GM23338 (cell line): Measurements from ENCODE around the gene GNG12. TPM values are rescaled to one million over a fixed set of nuclear protein-coding genes. Genes with fewer than 3 reads are reported as not detected.
A peak's percentile ranks its signal among the peaks of the same experiment; 100 is the strongest.

Experiments
- ATAC-seq: fragments of 200-7000 bp; cut with Tn5 transposase; 3 replicates; pipeline ENCODE4 v1.9.1; 2020
- DNase-seq: peaks from one replicate; pipeline ENCODE4 v3.0.0-alpha.2; 2015; ENCODE audit warnings: low spot score
- H2AFZ ChIP-seq: fragments of 200-600 bp; sonication (generic); 2 replicates; pipeline ENCODE4 v1.8.0; 2016; ENCODE audit warnings: antibody characterized with exemption, mild to moderate bottlenecking, moderate library complexity
- H3F3A ChIP-seq: fragments of 200-600 bp; sonication (generic); replicated peaks from 2 replicates; pipeline ENCODE4 v1.8.0; 2017; ENCODE audit warnings: antibody characterized with exemption, mixed run types, low read depth
- H3K27ac ChIP-seq: fragments of 200-600 bp; sonication (generic); 2 replicates; pipeline ENCODE4 v1.6.1; 2016; ENCODE audit warnings: low read depth
- H3K27me3 ChIP-seq: fragments of 200-600 bp; sonication (generic); 2 replicates; pipeline ENCODE4 v1.8.0; 2016; ENCODE audit warnings: mild to moderate bottlenecking, mixed run types, moderate library complexity; ENCODE audit not compliant: insufficient read depth
- H3K36me3 ChIP-seq: fragments of 200-600 bp; sonication (generic); 2 replicates; pipeline ENCODE4 v1.8.0; 2016; ENCODE audit warnings: mild to moderate bottlenecking; ENCODE audit not compliant: insufficient read depth
- H3K4me1 ChIP-seq: fragments of 200-600 bp; sonication (generic); 2 replicates; pipeline ENCODE4 v1.8.0; 2016; ENCODE audit warnings: mild to moderate bottlenecking, moderate library complexity; ENCODE audit not compliant: insufficient read depth
- H3K4me2 ChIP-seq: fragments of 200-600 bp; sonication (generic); 2 replicates; pipeline ENCODE4 v1.7.1; 2017; ENCODE audit warnings: mixed run types
- H3K4me3 ChIP-seq: fragments of 200-600 bp; sonication (generic); 2 replicates; pipeline ENCODE4 v1.6.1; 2016; ENCODE audit warnings: mixed run types
- H3K79me2 ChIP-seq: fragments of 200-600 bp; sonication (generic); replicated peaks from 2 replicates; pipeline ENCODE4 v1.8.0; 2017; ENCODE audit warnings: mild to moderate bottlenecking; ENCODE audit not compliant: insufficient read depth
- H3K9me2 ChIP-seq: fragments of 200-600 bp; sonication (generic); 2 replicates; pipeline ENCODE4 v1.8.0; 2017; ENCODE audit not compliant: insufficient read depth
- H4K20me1 ChIP-seq: fragments of 200-600 bp; sonication (generic); replicated peaks from 2 replicates; pipeline ENCODE4 v1.8.0; 2017; ENCODE audit warnings: mild to moderate bottlenecking; ENCODE audit not compliant: insufficient read depth
- H3K27ac Mint-ChIP-seq: 2 replicates; pipeline ENCODE4 v1.8.0; 2020; ENCODE audit warnings: inconsistent platforms, mild to moderate bottlenecking, moderate library complexity, mixed read lengths
- H3K27me3 Mint-ChIP-seq: 3 replicates; pipeline ENCODE4 v1.8.0; 2022; ENCODE audit warnings: low read depth, mild to moderate bottlenecking, moderate library complexity, mixed read lengths, inconsistent platforms; ENCODE audit not compliant: insufficient read depth, poor library complexity
- H3K36me3 Mint-ChIP-seq: 3 replicates; pipeline ENCODE4 v1.8.0; 2021; ENCODE audit warnings: low read depth, mild to moderate bottlenecking, inconsistent platforms, moderate library complexity, mixed read lengths
- H3K4me1 Mint-ChIP-seq: 3 replicates; pipeline ENCODE4 v1.8.0; 2020; ENCODE audit warnings: mild to moderate bottlenecking, inconsistent platforms, mixed read lengths
- H3K4me3 Mint-ChIP-seq: 3 replicates; pipeline ENCODE4 v1.8.0; 2021; ENCODE audit warnings: moderate library complexity, mild to moderate bottlenecking, inconsistent platforms, mixed read lengths
- H3K9me3 Mint-ChIP-seq: 3 replicates; pipeline ENCODE4 v1.8.0; 2020; ENCODE audit warnings: moderate library complexity, mild to moderate bottlenecking, inconsistent platforms, mixed read lengths
- CREB1 ChIP-seq: fragments of 250-450 bp; sonication (Bioruptor Pico); IDR thresholded peaks from 2 replicates; pipeline ENCODE4 v1.5.0; 2020; ENCODE audit warnings: low read depth, mild to moderate bottlenecking, moderate library complexity
- EZH2 ChIP-seq: fragments of 200-600 bp; sonication (generic); IDR thresholded peaks from one replicate; pipeline ENCODE4 v1.8.0; 2017; ENCODE audit warnings: antibody characterized with exemption, mild to moderate bottlenecking, low read depth; ENCODE audit not compliant: unreplicated experiment
- JUNB ChIP-seq: IDR thresholded peaks from one replicate; pipeline ENCODE4 v1.6.1; 2016; ENCODE audit warnings: antibody characterized with exemption; ENCODE audit not compliant: unreplicated experiment
- NANOG ChIP-seq: IDR thresholded peaks from 2 replicates; pipeline ENCODE4 v1.6.1; 2016; ENCODE audit warnings: antibody characterized with exemption, borderline replicate concordance
- STAT1 ChIP-seq: IDR thresholded peaks from one replicate; pipeline ENCODE4 v1.6.1; 2016; ENCODE audit warnings: antibody characterized with exemption; ENCODE audit not compliant: unreplicated experiment
- ZNF114 ChIP-seq: fragments of 250-450 bp; sonication (Bioruptor Pico); IDR thresholded peaks from 2 replicates; pipeline ENCODE4 v1.5.0; 2020; ENCODE audit warnings: mild to moderate bottlenecking, moderate library complexity
- ZNF331 ChIP-seq: fragments of 250-450 bp; sonication (Bioruptor Pico); IDR thresholded peaks from 2 replicates; pipeline ENCODE4 v1.5.0; 2020; ENCODE audit warnings: low read depth, mild to moderate bottlenecking, moderate library complexity
- polyA plus RNA-seq: library from polyadenylated mRNA; unstranded; fragments of >200 nt; fragmentation: Nextera tagmentation; extraction: Ambion mirVana; gene quantifications from 2 replicates; pipeline ENCODE4 v1.2.1, GENCODE V29; 2016
- total RNA-seq: library from RNA; depleted of rRNA; stranded (reverse); fragments of >200 nt; shearing (Covaris generic); gene quantifications from 2 replicates; pipeline ENCODE4 v1.2.3, GENCODE V29; 2014
- TF ChIP-seq, protein P1 (sequence below), 2 experiments: fragments of 200-600 bp in 1 of 2; sonication (generic) in 1 of 2; conservative IDR thresholded peaks; 2 replicates each; pipeline versions ENCODE4 v1.5.1 to v1.6.1; 2016 to 2017; ENCODE audit warnings: antibody characterized with exemption in 2 of 2, low read depth in 2 of 2, mild to moderate bottlenecking in 2 of 2, moderate library complexity in 1 of 2
- TF ChIP-seq, protein P2 (sequence below): fragments of 250-450 bp; sonication (Bioruptor Pico); IDR thresholded peaks from 2 replicates; pipeline ENCODE4 v1.5.0; 2020; ENCODE audit warnings: mild to moderate bottlenecking, moderate library complexity

The GNG12 gene
- total and polyA plus RNA-seq, 2 experiments from 2014 or later, result 13.4 to 33.0 TPM

DNA sequence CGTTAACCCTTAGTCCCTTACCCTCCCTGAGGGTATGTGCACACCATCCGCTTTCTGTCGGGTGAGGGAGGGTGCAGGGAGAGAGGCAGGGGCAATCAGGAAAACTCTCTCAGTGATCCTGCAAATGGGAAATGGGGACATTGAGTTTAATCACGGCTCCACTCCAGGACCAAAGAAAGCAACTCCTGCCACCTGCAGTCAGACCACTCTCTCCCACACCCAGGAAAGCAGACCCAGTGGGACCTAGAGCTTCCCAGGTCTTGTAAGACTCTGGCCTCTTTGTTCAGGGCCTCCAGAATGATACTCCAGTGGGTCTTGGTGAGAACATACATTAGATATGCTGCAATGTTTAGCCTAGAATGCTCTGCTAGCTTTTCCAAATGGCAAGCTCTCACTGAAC is 71.5 kb downstream of the GNG12 start:
- Histone ChIP-seq H3K4me1 (0 out of 2 replicates have a peak, but pooled peaks cover 5% of the 10 kb centered on the region), H2AFZ (no peak overlapping the region), H3K27me3 (no peaks in the 10 kb centered on the region), H3K4me3 (no peak overlapping the region), H3F3A (no peaks in the 10 kb centered on the region), H3K9me2 (no peaks in the 10 kb centered on the region), H3K36me3 (no peaks in the 10 kb centered on the region), H3K27ac (no peak overlapping the region), H3K4me2 (no peak overlapping the region), H3K79me2 (no peaks in the 10 kb centered on the region), H4K20me1 (no peaks in the 10 kb centered on the region)
- DNase-seq, result no peak
- no peaks in the 10 kb centered on the region for H3K27me3 Mint-ChIP-seq
- TF ChIP-seq, protein P1, sequence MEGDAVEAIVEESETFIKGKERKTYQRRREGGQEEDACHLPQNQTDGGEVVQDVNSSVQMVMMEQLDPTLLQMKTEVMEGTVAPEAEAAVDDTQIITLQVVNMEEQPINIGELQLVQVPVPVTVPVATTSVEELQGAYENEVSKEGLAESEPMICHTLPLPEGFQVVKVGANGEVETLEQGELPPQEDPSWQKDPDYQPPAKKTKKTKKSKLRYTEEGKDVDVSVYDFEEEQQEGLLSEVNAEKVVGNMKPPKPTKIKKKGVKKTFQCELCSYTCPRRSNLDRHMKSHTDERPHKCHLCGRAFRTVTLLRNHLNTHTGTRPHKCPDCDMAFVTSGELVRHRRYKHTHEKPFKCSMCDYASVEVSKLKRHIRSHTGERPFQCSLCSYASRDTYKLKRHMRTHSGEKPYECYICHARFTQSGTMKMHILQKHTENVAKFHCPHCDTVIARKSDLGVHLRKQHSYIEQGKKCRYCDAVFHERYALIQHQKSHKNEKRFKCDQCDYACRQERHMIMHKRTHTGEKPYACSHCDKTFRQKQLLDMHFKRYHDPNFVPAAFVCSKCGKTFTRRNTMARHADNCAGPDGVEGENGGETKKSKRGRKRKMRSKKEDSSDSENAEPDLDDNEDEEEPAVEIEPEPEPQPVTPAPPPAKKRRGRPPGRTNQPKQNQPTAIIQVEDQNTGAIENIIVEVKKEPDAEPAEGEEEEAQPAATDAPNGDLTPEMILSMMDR (conservative IDR thresholded peaks at IDR 0.05; ENCODE audit: low read depth in 2 of 2), result peak in 1 of 2 experiments; percentile 22; a peak in 1 of 4 replicates
- TF ChIP-seq EZH2, result no peak
- H3K9me3 Mint-ChIP-seq, result no peaks in the 10 kb centered on the region
- H3K4me1 Mint-ChIP-seq, result peaks cover 12% of the 10 kb centered on the region; the same call in 2 of the 3 replicates
- H3K27ac Mint-ChIP-seq, result no peak overlapping the region
- no peak for ATAC-seq
- H3K4me3 Mint-ChIP-seq, result no peak overlapping the region
- H3K36me3 Mint-ChIP-seq, result no peaks in the 10 kb centered on the region

DNA sequence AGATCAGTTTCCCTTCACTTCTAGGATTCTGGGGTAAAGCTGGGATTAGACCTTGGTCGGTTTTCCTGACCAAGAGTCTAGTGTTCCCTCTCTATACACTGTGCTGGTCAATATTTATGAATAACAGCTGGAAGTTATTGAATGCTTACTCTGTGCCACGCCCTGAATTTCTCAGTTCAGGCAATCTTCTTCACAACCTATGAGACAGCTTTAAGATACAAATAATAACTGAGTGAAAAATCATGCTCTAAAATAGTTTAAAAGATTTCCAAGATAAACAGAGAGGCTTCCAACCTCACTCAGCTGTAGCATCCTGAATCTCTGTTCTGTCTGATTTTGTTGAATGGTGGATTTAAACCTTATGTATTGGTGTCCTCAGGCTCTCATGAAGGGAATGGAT is 72.2 kb downstream of the GNG12 start:
- Histone ChIP-seq H3K79me2 (no peaks in the 10 kb centered on the region), H3K27me3 (no peaks in the 10 kb centered on the region), H3K9me2 (no peaks in the 10 kb centered on the region), H3K4me3 (no peak overlapping the region), H3F3A (no peaks in the 10 kb centered on the region), H2AFZ (no peak overlapping the region), H4K20me1 (no peaks in the 10 kb centered on the region), H3K36me3 (no peaks in the 10 kb centered on the region), H3K4me2 (no peak overlapping the region), H3K4me1 (no peaks in the 10 kb centered on the region), H3K27ac (no peak overlapping the region)
- H3K27ac Mint-ChIP-seq, result no peak overlapping the region
- H3K4me1 Mint-ChIP-seq, result peaks cover 7% of the 10 kb centered on the region; the same call in 2 of the 3 replicates
- H3K4me3 Mint-ChIP-seq, result no peak overlapping the region
- no peak for ATAC-seq
- H3K36me3 Mint-ChIP-seq, result no peaks in the 10 kb centered on the region
- no peaks in the 10 kb centered on the region for H3K27me3 Mint-ChIP-seq
- no peak for TF ChIP-seq CREB1 (CRISPR knock-in tag)
- TF ChIP-seq EZH2, result no peak
- no peak for TF ChIP-seq JUNB
- no peak for TF ChIP-seq STAT1
- no peak for TF ChIP-seq ZNF114 (CRISPR knock-in tag)
- TF ChIP-seq ZNF331 (CRISPR knock-in tag), result no peak
- no peak for TF ChIP-seq NANOG
- TF ChIP-seq, protein P2, sequence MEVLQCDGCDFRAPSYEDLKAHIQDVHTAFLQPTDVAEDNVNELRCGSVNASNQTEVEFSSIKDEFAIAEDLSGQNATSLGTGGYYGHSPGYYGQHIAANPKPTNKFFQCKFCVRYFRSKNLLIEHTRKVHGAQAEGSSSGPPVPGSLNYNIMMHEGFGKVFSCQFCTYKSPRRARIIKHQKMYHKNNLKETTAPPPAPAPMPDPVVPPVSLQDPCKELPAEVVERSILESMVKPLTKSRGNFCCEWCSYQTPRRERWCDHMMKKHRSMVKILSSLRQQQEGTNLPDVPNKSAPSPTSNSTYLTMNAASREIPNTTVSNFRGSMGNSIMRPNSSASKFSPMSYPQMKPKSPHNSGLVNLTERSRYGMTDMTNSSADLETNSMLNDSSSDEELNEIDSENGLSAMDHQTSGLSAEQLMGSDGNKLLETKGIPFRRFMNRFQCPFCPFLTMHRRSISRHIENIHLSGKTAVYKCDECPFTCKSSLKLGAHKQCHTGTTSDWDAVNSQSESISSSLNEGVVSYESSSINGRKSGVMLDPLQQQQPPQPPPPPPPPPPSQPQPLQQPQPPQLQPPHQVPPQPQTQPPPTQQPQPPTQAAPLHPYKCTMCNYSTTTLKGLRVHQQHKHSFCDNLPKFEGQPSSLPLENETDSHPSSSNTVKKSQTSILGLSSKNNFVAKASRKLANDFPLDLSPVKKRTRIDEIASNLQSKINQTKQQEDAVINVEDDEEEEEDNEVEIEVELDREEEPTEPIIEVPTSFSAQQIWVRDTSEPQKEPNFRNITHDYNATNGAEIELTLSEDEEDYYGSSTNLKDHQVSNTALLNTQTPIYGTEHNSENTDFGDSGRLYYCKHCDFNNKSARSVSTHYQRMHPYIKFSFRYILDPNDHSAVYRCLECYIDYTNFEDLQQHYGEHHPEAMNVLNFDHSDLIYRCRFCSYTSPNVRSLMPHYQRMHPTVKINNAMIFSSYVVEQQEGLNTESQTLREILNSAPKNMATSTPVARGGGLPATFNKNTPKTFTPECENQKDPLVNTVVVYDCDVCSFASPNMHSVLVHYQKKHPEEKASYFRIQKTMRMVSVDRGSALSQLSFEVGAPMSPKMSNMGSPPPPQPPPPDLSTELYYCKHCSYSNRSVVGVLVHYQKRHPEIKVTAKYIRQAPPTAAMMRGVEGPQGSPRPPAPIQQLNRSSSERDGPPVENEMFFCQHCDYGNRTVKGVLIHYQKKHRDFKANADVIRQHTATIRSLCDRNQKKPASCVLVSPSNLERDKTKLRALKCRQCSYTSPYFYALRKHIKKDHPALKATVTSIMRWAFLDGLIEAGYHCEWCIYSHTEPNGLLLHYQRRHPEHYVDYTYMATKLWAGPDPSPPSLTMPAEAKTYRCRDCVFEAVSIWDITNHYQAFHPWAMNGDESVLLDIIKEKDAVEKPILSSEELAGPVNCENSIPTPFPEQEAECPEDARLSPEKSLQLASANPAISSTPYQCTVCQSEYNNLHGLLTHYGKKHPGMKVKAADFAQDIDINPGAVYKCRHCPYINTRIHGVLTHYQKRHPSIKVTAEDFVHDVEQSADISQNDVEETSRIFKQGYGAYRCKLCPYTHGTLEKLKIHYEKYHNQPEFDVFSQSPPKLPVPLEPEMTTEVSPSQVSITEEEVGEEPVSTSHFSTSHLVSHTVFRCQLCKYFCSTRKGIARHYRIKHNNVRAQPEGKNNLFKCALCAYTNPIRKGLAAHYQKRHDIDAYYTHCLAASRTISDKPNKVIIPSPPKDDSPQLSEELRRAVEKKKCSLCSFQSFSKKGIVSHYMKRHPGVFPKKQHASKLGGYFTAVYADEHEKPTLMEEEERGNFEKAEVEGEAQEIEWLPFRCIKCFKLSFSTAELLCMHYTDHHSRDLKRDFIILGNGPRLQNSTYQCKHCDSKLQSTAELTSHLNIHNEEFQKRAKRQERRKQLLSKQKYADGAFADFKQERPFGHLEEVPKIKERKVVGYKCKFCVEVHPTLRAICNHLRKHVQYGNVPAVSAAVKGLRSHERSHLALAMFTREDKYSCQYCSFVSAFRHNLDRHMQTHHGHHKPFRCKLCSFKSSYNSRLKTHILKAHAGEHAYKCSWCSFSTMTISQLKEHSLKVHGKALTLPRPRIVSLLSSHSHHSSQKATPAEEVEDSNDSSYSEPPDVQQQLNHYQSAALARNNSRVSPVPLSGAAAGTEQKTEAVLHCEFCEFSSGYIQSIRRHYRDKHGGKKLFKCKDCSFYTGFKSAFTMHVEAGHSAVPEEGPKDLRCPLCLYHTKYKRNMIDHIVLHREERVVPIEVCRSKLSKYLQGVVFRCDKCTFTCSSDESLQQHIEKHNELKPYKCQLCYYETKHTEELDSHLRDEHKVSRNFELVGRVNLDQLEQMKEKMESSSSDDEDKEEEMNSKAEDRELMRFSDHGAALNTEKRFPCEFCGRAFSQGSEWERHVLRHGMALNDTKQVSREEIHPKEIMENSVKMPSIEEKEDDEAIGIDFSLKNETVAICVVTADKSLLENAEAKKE (CRISPR knock-in tag), result no peak
- no peak for DNase-seq
- H3K9me3 Mint-ChIP-seq, result no peaks in the 10 kb centered on the region
